ENCODE measurements around the gene DNMBP.

GRCh38 chr10:100027416-100027815, 17.7 kb upstream of the DNMBP start:
- no peak for TF ChIP-seq CTCF (IDR thresholded peaks at IDR 0.05; ENCODE audit: poor library complexity)
- TF ChIP-seq EZH2phosphoT487 (IDR thresholded peaks at IDR 0.05; ENCODE audit: low read depth, severe bottlenecking, unreplicated experiment) = no peak
- TF ChIP-seq EZH2 (IDR thresholded peaks at IDR 0.05; ENCODE audit: borderline replicate concordance) = no peak

Data from hepatocyte (in vitro differentiated cells).